Gastroesophageal sphincter (tissue), 3 donors: ENCODE measurements around the gene GPR183.

Experiments used
- CTCF ChIP-seq, 4 experiments: fragments of 200-600 bp in 2 of 4; fragments of 450-650 bp in 2 of 4; sonication (generic) in 1 of 4; IDR thresholded peaks; one replicate each; pipeline ENCODE4 v1.5.1; 2017 to 2019; ENCODE audit warnings: antibody characterized with exemption in 4 of 4, mild to moderate bottlenecking in 2 of 4, moderate library complexity in 2 of 4
- EP300 ChIP-seq: sonication (generic); formaldehyde crosslinking; IDR thresholded peaks from one replicate; pipeline ENCODE4 v1.6.1; 2017; ENCODE audit warnings: antibody characterized with exemption, mild to moderate bottlenecking
- POLR2A ChIP-seq, 2 donors: fragments of 450-650 bp; IDR thresholded peaks; one replicate each; pipeline ENCODE4 v1.6.1; 2017; ENCODE audit warnings: antibody characterized with exemption in 2 of 2, mild to moderate bottlenecking in 2 of 2, moderate library complexity in 1 of 2
- POLR2AphosphoS5 ChIP-seq: sonication (generic); formaldehyde crosslinking; IDR thresholded peaks from one replicate; pipeline ENCODE4 v1.6.1; 2017; ENCODE audit warnings: antibody characterized with exemption

- TF ChIP-seq POLR2AphosphoS5 (no peak), CTCF (IDR thresholded peaks at IDR 0.05) (no peak), EP300 (no peak), POLR2A (IDR thresholded peaks at IDR 0.05) (no peak)
Observed at GRCh38 chr13:99250982-99251825, 56.0 kb downstream of the GPR183 start.
